Panc1 (cell line): ENCODE data around the gene CFL2. TPM values are rescaled to one million over a fixed set of nuclear protein-coding genes. Genes with fewer than 3 reads are reported as not detected.
"Not testable (repeated sequence)": the region's sequence is repeated elsewhere in the genome, so short reads cannot be mapped to it uniquely, and the experiment has no call there.

Source experiments
- ATAC-seq: fragments of 200-7000 bp; cut with Tn5 transposase; 2 replicates; pipeline ENCODE4 v1.9.1; 2020; ENCODE audit warnings: mild to moderate bottlenecking, moderate library complexity
- BruUV-seq: library from RNA; stranded (reverse); fragments of 400-500 nt; replicated peaks from 2 replicates; lab custom pipeline; 2021; lab: Mats Ljungman, UMichigan
- CTCF ChIA-PET: fragments of 300-600 bp; sonication (Branson Sonifier 250); formaldehyde crosslinking; loops from one replicate; lab custom pipeline; 2022; ENCODE audit warnings: antibody characterized with exemption; lab: Charles Lee
- POLR2A ChIA-PET: fragments of 300-600 bp; sonication (Branson Sonifier 250); formaldehyde crosslinking; loops from one replicate; lab custom pipeline; 2022; ENCODE audit warnings: antibody characterized with exemption; lab: Charles Lee
- DNase-seq: peaks from one replicate; pipeline ENCODE4 v3.0.0-alpha.2; 2010; ENCODE audit warnings: low read depth, low spot score
- H3K27ac ChIP-seq: 2 replicates; pipeline ENCODE4 v1.5.1; 2011; ENCODE audit warnings: mild to moderate bottlenecking, low read length, inconsistent platforms
- H3K27me3 ChIP-seq: fragments of 200-500 bp; sonication (Bioruptor generic); 2 replicates; pipeline ENCODE4 v1.6.0; 2014; ENCODE audit warnings: low read length, inconsistent platforms; ENCODE audit not compliant: control insufficient read depth, insufficient read depth
- H3K36me3 ChIP-seq: fragments of 200-500 bp; sonication (Bioruptor generic); 2 replicates; pipeline ENCODE4 v1.5.1; 2014; ENCODE audit warnings: inconsistent platforms, mild to moderate bottlenecking, low read length, moderate library complexity; ENCODE audit not compliant: control insufficient read depth, insufficient read depth
- H3K4me1 ChIP-seq: 2 replicates; pipeline ENCODE4 v1.5.1; 2011; ENCODE audit warnings: inconsistent platforms, mild to moderate bottlenecking, low read length, moderate library complexity; ENCODE audit not compliant: control insufficient read depth, insufficient read depth
- H3K4me3 ChIP-seq, 2 experiments: 2 replicates each; pipeline ENCODE4 v1.5.1; 2011 to 2012; ENCODE audit warnings: low read depth in 2 of 2, low read length in 2 of 2, mild to moderate bottlenecking in 2 of 2, inconsistent platforms in 1 of 2, moderate library complexity in 1 of 2
- H3K9me3 ChIP-seq: fragments of 200-500 bp; sonication (Bioruptor generic); 2 replicates; pipeline ENCODE4 v1.5.1; 2014; ENCODE audit warnings: low read depth, mild to moderate bottlenecking, inconsistent platforms, low read length, moderate library complexity; ENCODE audit not compliant: control insufficient read depth, insufficient read depth
- POLR2AphosphoS5 ChIP-seq: IDR thresholded peaks from 2 replicates; pipeline ENCODE4 v1.6.1; 2012; ENCODE audit warnings: mild to moderate bottlenecking, low read depth, low read length, moderate library complexity
- SIN3A ChIP-seq: IDR thresholded peaks from 2 replicates; pipeline ENCODE4 v1.6.1; 2012; ENCODE audit warnings: low read depth, mild to moderate bottlenecking, low read length, moderate library complexity, borderline replicate concordance; ENCODE audit not compliant: insufficient read depth
- TCF7L2 ChIP-seq: IDR thresholded peaks from 2 replicates; pipeline ENCODE4 v1.6.1; 2011; ENCODE audit warnings: mild to moderate bottlenecking, low read depth, low read length, inconsistent platforms
- in situ Hi-C: cut with HindIII; loops from 2 replicates; pipeline ENCODE4 v1.10.0; 2016; ENCODE audit warnings: low sequenced_read_pairs, low pct_unique_long_range_greater_than_20kb
- intact Hi-C: fragments of 100-400 bp; cut with micrococcal nuclease; formaldehyde crosslinking; loops from one replicate; pipeline ENCODE4 v1.10.0; 2022; ENCODE audit not compliant: unreplicated experiment
- total RNA-seq: library from RNA; stranded (reverse); gene quantifications from one replicate; pipeline ENCODE4 v1.2.1, GENCODE V29; 2021; ENCODE audit not compliant: unreplicated experiment
- TF ChIP-seq, protein P1 (sequence below), 2 experiments: IDR thresholded peaks; 2 replicates each; pipeline ENCODE4 v1.6.1; 2011 to 2012; ENCODE audit warnings: low read depth in 2 of 2, control low read depth in 1 of 2, low read length in 1 of 2, mild to moderate bottlenecking in 1 of 2, moderate library complexity in 1 of 2; ENCODE audit not compliant: insufficient read depth in 1 of 2
- TF ChIP-seq, protein P2 (sequence below): fragments of 450-650 bp; IDR thresholded peaks from 2 replicates; pipeline ENCODE4 v1.5.1; 2017; ENCODE audit warnings: mild to moderate bottlenecking

Gene CFL2
- total RNA-seq, 1 experiment from 2014 or later: 79.7 TPM

DNA sequence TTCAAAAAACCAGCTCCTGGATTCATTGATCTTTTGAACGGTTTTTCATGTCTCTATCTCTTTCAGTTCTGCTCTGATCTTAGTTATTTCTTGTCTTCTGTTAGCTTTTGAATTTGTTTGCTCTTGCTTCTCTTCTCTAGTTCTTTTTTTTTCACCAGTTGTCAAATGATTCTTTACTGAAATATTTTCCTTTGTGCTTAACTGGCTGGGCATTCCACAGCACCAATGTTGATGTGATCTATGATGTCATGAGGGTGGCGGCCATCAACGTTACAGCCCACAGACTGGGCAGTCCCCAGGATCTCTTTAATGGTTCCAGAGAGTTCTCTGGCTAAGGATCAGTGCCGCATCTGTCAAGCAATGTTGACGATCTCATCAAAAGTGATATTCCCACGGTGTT lies 25.7 kb upstream of the CFL2 start:
- in situ Hi-C loops, H3K27me3 ChIP-seq, H3K27ac ChIP-seq, CTCF ChIA-PET, H3K4me3 ChIP-seq, BruUV-seq, H3K36me3 ChIP-seq, H3K9me3 ChIP-seq, ATAC-seq, intact Hi-C loops, POLR2A ChIA-PET, H3K4me1 ChIP-seq, DNase-seq: not testable (repeated sequence)

DNA sequence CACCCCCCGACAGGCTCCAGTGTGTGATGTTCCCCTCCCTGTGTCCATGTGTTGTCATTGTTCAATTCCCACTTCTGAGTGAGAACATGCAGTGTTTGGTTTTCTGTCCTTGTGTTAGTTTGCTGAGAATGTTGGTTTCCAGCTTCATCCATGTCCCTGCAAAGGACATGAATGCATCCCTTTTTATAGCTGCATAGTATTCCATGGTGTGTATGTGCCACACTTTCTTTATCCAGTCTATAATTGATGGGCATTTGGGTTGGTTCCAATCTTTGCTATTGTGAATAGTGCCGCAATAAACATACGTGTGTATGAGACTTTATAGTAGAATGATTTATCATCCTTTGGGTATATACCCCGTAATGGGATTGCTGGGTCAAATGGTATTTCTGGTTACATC lies 22.7 kb upstream of the CFL2 start:
- H3K27ac ChIP-seq, H3K9me3 ChIP-seq, intact Hi-C loops, H3K4me3 ChIP-seq, CTCF ChIA-PET, H3K27me3 ChIP-seq, H3K4me1 ChIP-seq, ATAC-seq, BruUV-seq, DNase-seq, H3K36me3 ChIP-seq, in situ Hi-C loops, POLR2A ChIA-PET: not testable (repeated sequence)

DNA sequence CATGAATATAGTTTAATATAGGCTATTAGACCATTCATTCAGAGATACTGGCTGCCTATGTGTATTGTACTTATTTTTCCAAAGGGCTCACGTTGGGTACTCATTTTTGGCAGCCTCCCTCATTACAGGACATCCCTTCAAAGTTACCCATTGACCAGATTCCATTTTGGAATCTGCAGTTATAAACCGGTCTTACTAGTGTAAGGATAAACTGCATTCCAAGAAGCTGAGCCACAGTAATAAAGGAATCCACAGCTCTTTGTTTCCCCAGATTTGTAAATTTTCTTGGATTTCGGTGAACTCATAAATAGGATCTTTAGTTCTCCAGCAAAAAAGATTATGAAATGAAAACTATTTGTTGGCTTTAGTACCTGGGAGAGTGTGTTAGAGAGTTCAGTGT lies 18.9 kb upstream of the CFL2 start:
- no peaks in the 10 kb centered on the region for H3K9me3 ChIP-seq
- in situ Hi-C loops (no loop called here), intact Hi-C loops (no loop called here)
- H3K4me1 ChIP-seq: no peaks in the 10 kb centered on the region
- TF ChIP-seq SIN3A (no peak), TCF7L2 (no peak), POLR2AphosphoS5 (no peak)
- TF ChIP-seq, protein P1, sequence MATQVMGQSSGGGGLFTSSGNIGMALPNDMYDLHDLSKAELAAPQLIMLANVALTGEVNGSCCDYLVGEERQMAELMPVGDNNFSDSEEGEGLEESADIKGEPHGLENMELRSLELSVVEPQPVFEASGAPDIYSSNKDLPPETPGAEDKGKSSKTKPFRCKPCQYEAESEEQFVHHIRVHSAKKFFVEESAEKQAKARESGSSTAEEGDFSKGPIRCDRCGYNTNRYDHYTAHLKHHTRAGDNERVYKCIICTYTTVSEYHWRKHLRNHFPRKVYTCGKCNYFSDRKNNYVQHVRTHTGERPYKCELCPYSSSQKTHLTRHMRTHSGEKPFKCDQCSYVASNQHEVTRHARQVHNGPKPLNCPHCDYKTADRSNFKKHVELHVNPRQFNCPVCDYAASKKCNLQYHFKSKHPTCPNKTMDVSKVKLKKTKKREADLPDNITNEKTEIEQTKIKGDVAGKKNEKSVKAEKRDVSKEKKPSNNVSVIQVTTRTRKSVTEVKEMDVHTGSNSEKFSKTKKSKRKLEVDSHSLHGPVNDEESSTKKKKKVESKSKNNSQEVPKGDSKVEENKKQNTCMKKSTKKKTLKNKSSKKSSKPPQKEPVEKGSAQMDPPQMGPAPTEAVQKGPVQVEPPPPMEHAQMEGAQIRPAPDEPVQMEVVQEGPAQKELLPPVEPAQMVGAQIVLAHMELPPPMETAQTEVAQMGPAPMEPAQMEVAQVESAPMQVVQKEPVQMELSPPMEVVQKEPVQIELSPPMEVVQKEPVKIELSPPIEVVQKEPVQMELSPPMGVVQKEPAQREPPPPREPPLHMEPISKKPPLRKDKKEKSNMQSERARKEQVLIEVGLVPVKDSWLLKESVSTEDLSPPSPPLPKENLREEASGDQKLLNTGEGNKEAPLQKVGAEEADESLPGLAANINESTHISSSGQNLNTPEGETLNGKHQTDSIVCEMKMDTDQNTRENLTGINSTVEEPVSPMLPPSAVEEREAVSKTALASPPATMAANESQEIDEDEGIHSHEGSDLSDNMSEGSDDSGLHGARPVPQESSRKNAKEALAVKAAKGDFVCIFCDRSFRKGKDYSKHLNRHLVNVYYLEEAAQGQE (IDR thresholded peaks at IDR 0.05; ENCODE audit: insufficient read depth in 1 of 2, low read depth in 2 of 2, low read length in 1 of 2): no peak
- TF ChIP-seq, protein P2, sequence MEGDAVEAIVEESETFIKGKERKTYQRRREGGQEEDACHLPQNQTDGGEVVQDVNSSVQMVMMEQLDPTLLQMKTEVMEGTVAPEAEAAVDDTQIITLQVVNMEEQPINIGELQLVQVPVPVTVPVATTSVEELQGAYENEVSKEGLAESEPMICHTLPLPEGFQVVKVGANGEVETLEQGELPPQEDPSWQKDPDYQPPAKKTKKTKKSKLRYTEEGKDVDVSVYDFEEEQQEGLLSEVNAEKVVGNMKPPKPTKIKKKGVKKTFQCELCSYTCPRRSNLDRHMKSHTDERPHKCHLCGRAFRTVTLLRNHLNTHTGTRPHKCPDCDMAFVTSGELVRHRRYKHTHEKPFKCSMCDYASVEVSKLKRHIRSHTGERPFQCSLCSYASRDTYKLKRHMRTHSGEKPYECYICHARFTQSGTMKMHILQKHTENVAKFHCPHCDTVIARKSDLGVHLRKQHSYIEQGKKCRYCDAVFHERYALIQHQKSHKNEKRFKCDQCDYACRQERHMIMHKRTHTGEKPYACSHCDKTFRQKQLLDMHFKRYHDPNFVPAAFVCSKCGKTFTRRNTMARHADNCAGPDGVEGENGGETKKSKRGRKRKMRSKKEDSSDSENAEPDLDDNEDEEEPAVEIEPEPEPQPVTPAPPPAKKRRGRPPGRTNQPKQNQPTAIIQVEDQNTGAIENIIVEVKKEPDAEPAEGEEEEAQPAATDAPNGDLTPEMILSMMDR: no peak
- H3K4me3 ChIP-seq: no peak overlapping the region
- no TSS peak for BruUV-seq
- ChIA-PET POLR2A (interaction anchor here (0.6 kb wide), 3 partner anchors 16 to 60 kb away, joined by 3 to 7 read pairs (median 5); no protein-coding TSS in a partner anchor), CTCF (interaction anchor here (0.6 to 1.3 kb wide), 2 partner anchors 9 to 10 kb away, joined by 4 to 5 read pairs; no protein-coding TSS in a partner anchor)
- DNase-seq (no peak), ATAC-seq (no peak)
- H3K36me3 ChIP-seq: no peaks in the 10 kb centered on the region
- no peaks in the 10 kb centered on the region for H3K27me3 ChIP-seq
- no peak overlapping the region for H3K27ac ChIP-seq
